GM19035 (cell line): ENCODE measurements around the gene ITPK1.
"Not testable (repeated sequence)": the region's sequence is repeated elsewhere in the genome, so short reads cannot be mapped to it uniquely, and the experiment has no call there.

ENCODE experiments used
- ATAC-seq: cut with Tn5 transposase; IDR thresholded peaks from one replicate; pipeline ENCODE4 v1.9.1; 2021; ENCODE audit not compliant: unreplicated experiment

ITPK1 gene

GRCh38 chr14:93062013-93062412 is 53.7 kb downstream of the ITPK1 start:
- not testable (repeated sequence) for ATAC-seq

- ATAC-seq: no peak
These were observed 54.2 kb downstream of the ITPK1 start for GRCh38 chr14:93061380-93062012.

GRCh38 chr14:93060841-93061240 is 54.9 kb downstream of the ITPK1 start:
- ATAC-seq: no peak

DNA sequence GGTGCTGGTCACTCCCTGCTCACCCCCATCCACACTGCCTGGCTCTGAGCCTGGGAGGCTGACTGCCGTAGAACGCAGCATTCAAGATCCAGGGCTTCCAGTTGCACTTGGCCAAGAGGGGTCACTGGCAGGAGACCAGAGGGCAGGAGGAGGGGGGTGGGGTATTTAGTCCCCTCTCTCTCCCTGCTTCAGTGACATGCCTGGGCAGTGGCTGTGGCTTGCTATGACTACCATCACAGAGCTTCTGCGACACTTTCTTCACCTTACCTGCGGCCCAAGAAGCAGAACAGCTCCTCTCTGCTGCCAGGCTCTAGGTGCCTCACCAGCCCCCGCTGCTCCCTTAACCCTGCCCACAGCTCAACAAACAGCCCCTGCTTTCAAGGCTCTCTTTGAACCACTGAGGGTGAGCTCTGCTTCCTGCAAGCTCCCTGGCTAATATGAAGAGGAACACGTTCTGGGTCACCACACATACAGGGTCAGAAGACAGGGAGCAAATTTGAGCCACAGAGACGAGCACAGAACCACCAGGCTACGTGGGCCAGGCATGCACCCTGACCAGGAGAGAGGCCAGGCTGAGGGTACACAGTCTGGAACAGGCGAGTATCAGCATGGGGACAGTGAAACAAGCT is 55.7 kb downstream of the ITPK1 start:
- ATAC-seq: no peak

- ATAC-seq: no peak
These were observed 56.5 kb downstream of the ITPK1 start for GRCh38 chr14:93059260-93059659.

GRCh38 chr14:93057586-93058280 is 58.0 kb downstream of the ITPK1 start:
- ATAC-seq: no peak

GRCh38 chr14:93056840-93057585 is 58.7 kb downstream of the ITPK1 start:
- no peak for ATAC-seq

DNA sequence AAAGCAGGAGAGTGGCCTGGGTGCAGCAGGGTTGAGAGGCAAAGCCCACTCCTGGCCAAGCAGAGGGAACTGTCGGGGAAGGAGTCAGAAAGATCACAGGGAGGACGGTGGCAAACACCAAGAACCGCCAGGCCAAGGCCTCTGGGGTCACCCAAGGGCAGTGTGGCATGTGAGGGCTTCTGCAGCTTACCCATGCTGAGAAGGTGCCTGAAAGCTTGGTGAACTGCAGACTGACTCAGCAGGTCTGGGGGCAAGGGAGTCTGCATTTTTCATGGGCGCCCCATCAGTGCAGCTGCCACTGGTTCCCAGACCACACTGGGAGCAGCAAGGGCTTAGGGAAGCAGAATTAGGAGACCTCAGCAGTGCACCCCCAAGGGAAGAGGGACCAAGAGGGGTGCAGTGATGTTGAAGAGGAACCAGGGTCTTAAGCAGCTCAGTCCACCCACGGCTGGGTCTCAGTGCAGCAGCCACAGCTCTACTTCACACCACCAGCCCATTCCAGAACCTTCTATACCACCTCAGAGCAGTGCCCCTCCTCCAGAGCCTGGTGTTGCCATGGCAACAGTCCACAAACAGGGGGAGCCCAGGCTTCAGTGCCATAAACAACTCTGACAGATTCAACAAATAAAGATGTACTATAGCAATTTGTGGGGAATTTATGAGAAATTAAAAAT is 59.4 kb downstream of the ITPK1 start:
- ATAC-seq: no peak

GRCh38 chr14:93055651-93056115 is 60.0 kb downstream of the ITPK1 start:
- ATAC-seq: no peak

GRCh38 chr14:93054876-93055275 is 60.8 kb downstream of the ITPK1 start:
- ATAC-seq: no peak

DNA sequence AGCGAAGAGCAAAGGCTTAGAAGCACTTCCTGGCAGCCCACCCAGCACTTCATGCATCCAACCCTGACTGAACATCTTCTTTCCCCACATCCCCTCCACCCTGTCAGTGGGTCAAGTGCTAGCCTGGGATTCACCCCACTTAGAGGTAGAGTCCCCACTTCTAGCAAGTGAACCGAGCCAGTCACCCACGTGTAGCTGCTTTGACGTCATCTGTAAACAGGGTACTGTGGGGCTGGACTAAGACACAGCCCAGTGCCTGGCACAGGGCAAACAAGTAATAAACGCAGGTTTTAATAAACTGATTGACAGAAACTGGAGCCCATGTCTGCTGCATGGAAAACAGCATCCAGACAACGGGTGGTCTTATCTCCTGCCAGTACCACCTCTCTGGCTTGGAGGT is 61.7 kb downstream of the ITPK1 start:
- no peak for ATAC-seq

- no peak for ATAC-seq
These were observed 63.9 kb downstream of the ITPK1 start for GRCh38 chr14:93051600-93052546.

DNA sequence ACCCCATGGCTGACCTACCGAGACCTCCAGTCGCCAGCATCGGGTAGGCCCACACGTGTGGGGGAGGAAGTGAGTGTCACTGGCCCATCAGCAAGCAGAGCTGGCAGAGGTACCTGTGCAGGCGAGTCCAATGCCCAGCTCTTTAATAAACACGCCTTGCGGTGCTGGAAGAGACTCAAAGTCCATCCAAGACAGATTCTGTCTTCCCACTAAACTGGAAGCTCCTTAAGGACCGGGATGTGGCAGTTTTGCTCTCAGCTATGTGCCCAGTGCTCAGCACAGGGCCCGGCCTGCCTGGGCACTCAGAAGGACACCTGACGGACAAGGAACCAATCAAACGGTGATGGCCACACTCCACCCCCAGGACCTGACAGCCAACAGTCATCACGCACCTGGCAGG is 65.0 kb downstream of the ITPK1 start:
- no peak for ATAC-seq

- no peak for ATAC-seq
These were observed 65.8 kb downstream of the ITPK1 start for GRCh38 chr14:93049867-93050331.

DNA sequence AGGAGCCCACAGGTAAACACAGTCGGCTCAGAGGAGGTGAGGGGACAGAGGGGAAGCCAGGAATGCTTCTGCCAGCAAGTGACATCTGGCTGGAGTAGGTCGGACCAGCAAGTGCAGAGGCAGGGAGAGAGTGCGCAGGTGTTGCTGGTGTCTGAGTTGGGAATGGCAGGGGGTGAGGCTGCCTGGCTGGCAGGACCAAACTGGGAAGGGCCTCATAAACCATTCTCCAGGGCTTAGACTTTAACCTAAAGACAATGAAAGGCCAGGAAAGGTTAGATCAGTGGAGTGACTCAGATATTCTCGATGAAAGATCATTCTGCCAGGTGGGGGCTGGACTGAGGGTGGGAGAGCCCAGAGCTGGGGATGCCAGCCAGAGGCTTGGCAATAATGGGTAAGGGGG is 66.4 kb downstream of the ITPK1 start:
- ATAC-seq: no peak

- ATAC-seq: no peak
These were observed 66.9 kb downstream of the ITPK1 start for GRCh38 chr14:93048843-93049242.

DNA sequence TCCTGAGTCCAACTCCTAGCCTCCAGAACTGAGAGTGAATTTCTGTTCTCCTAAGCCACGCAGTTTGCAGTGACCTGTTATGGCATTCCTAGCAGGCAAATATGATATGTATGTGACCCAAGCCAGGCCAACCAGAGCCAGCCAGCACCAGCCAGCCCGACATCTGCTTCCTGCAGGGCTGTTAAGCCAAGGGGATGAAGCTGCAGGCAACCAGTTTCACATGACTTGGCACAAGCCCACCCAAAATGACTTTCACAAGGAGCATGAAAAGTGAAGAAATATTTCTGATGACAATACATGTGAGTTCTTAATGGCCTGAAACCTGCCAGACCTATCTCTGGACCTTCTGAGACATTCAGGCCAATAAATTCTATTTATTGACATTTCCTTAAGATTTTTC is 68.1 kb downstream of the ITPK1 start:
- ATAC-seq: no peak

DNA sequence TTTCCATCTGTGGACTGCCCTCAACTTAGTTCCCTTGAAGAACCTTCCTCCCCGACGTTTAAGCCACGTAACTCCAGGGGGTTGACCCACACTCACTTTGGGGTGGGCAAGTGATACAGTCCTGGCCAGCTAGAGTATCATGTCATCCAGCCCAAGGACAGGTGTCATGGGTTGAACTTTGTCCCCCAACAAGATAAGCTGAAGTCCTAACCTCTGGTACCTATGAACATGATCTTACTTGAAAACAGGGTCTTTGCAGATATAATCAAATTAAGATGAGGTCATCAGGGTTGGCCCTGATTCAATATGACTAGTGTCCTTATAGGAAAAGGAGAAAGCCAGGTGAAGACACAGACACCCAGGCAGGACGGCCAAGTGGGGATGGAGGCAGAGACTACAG is 68.6 kb downstream of the ITPK1 start:
- no peak for ATAC-seq

- no peak for ATAC-seq
These were observed 69.0 kb downstream of the ITPK1 start for GRCh38 chr14:93046705-93047050.
